K562 (cell line): ENCODE results near the gene ALS2CL. TPM values are rescaled to one million over a fixed set of nuclear protein-coding genes. Genes with fewer than 3 reads are reported as not detected.

Experiments used
- ATF7 ChIP-seq: fragments of 450-650 bp; IDR thresholded peaks from 2 replicates; pipeline ENCODE4 v1.7.1; 2014; ENCODE audit warnings: mild to moderate bottlenecking, moderate library complexity
- BDP1 ChIP-seq: IDR thresholded peaks from 3 replicates; pipeline ENCODE4 v1.6.1; 2011; ENCODE audit not compliant: insufficient read length, insufficient read depth
- CBX8 ChIP-seq: fragments of 200-600 bp; sonication (generic); IDR thresholded peaks from 2 replicates; pipeline ENCODE4 v1.6.1; 2012; ENCODE audit warnings: borderline replicate concordance, mixed run types, low read depth, mild to moderate bottlenecking, moderate library complexity, mixed read lengths, low read length, control low read depth, inconsistent platforms; ENCODE audit not compliant: poor library complexity, severe bottlenecking; ENCODE audit errors: extremely low read depth
- CCNT2 ChIP-seq: IDR thresholded peaks from 2 replicates; pipeline ENCODE4 v1.6.1; 2011; ENCODE audit warnings: borderline replicate concordance, low read depth, mild to moderate bottlenecking, moderate library complexity, mixed read lengths, low read length; ENCODE audit not compliant: insufficient read length; ENCODE audit errors: extremely low read depth
- HDAC6 ChIP-seq: IDR thresholded peaks from 2 replicates; pipeline ENCODE4 v1.6.1; 2012; ENCODE audit warnings: low read depth, mild to moderate bottlenecking, control low read depth, inconsistent platforms, low read length, moderate library complexity
- HDGF ChIP-seq: fragments of 450-650 bp; IDR thresholded peaks from 2 replicates; pipeline ENCODE4 v1.6.1; 2016
- ILK ChIP-seq: fragments of 450-650 bp; IDR thresholded peaks from 2 replicates; pipeline ENCODE4 v1.6.1; 2016; ENCODE audit warnings: missing genetic modification characterization, low read depth, mild to moderate bottlenecking, missing compliant biosample characterization, moderate library complexity, borderline replicate concordance
- KLF16 ChIP-seq: IDR thresholded peaks from 2 replicates; pipeline ENCODE4 v1.6.1; 2016; ENCODE audit warnings: antibody characterized with exemption
- PHB2 ChIP-seq: fragments of 450-650 bp; IDR thresholded peaks from 2 replicates; pipeline ENCODE4 v1.6.1; 2017; ENCODE audit warnings: low read depth
- RAD21 ChIP-seq, 2 experiments: fragments of 250-450 bp in 1 of 2; fragments of 450-650 bp in 1 of 2; sonication (Bioruptor Pico) in 1 of 2; formaldehyde crosslinking in 1 of 2; IDR thresholded peaks in 1 of 2; conservative IDR thresholded peaks in 1 of 2; 2 replicates each; pipeline versions ENCODE4 v1.4.0 to v1.8.0; 2020 to 2022; ENCODE audit warnings: mild to moderate bottlenecking in 2 of 2, moderate library complexity in 1 of 2
- XRCC5 ChIP-seq: fragments of 200-400 bp; formaldehyde crosslinking; IDR thresholded peaks from 2 replicates; pipeline ENCODE4 v1.6.1; 2017; ENCODE audit warnings: low read depth, mild to moderate bottlenecking, low read length
- ZKSCAN3 ChIP-seq: fragments of 250-450 bp; sonication (Bioruptor Pico); IDR thresholded peaks from 2 replicates; pipeline ENCODE4 v1.4.0; 2020
- ZNF174 ChIP-seq: fragments of 250-450 bp; sonication (Bioruptor Pico); IDR thresholded peaks from 2 replicates; pipeline ENCODE4 v1.4.0; 2020; ENCODE audit warnings: mild to moderate bottlenecking
- ZNF347 ChIP-seq: fragments of 450-650 bp; formaldehyde crosslinking; IDR thresholded peaks from 2 replicates; pipeline ENCODE4 v1.4.0; 2020; ENCODE audit warnings: low read depth, mild to moderate bottlenecking, moderate library complexity
- ZNF354B ChIP-seq: fragments of 250-450 bp; sonication (Bioruptor Pico); IDR thresholded peaks from 2 replicates; pipeline ENCODE4 v1.4.0; 2020
- ZNF445 ChIP-seq: fragments of 250-450 bp; sonication (Bioruptor Pico); IDR thresholded peaks from 2 replicates; pipeline ENCODE4 v1.4.0; 2020; ENCODE audit warnings: low read depth, mild to moderate bottlenecking, moderate library complexity
- ZNF507 ChIP-seq: conservative IDR thresholded peaks from 2 replicates; pipeline ENCODE4 v1.6.1; 2017; ENCODE audit warnings: missing genetic modification characterization, missing compliant biosample characterization
- polyA plus RNA-seq, 8 experiments: library from polyadenylated mRNA; depleted of rRNA in 4 of 8; stranded (reverse) in 5 of 8; unstranded in 3 of 8; fragments of >200 nt; fragmentation: Nextera tagmentation in 2 of 8; fragmentation: Illumina TruSeq in 1 of 8; extraction: Ambion mirVana in 2 of 8; extraction: Trizol in 1 of 8; gene quantifications; 2 replicates each; pipeline versions ENCODE4 v1.2.1 to v1.2.3, GENCODE V29; 2011 to 2014; ENCODE audit warnings: inconsistent platforms in 1 of 8, missing spikeins in 1 of 8
- total RNA-seq, 7 experiments: library from RNA; depleted of rRNA in 6 of 7; stranded (reverse); fragments of >200 nt in 6 of 7; fragmentation: Illumina TruSeq in 2 of 7; extraction: Trizol in 2 of 7; gene quantifications; 2 replicates each; pipeline versions ENCODE4 v1.2.1 to v1.2.3, GENCODE V29; 2011 to 2021; ENCODE audit warnings: low replicate concordance in 1 of 7
- TF ChIP-seq, protein P1 (sequence below), 2 experiments: fragments of 450-650 bp in 1 of 2; sonication (generic) in 1 of 2; formaldehyde crosslinking in 1 of 2; IDR thresholded peaks in 1 of 2; conservative IDR thresholded peaks in 1 of 2; 2 replicates each; pipeline versions ENCODE4 v1.6.1 to v1.8.1; 2016 to 2023; ENCODE audit warnings: mild to moderate bottlenecking in 2 of 2, moderate library complexity in 2 of 2, inconsistent platforms in 1 of 2, missing genetic modification reagents in 1 of 2
- TF ChIP-seq, protein P2 (sequence below): sonication (generic); formaldehyde crosslinking; IDR thresholded peaks from 2 replicates; pipeline ENCODE4 v1.8.1; 2023; ENCODE audit warnings: mild to moderate bottlenecking, missing genetic modification reagents
- TF ChIP-seq, protein P3 (sequence below): sonication (generic); formaldehyde crosslinking; IDR thresholded peaks from 2 replicates; pipeline ENCODE4 v1.8.1; 2022; ENCODE audit warnings: missing genetic modification reagents
- TF ChIP-seq, protein P4 (sequence below): fragments of 250-450 bp; sonication (Bioruptor Pico); IDR thresholded peaks from 2 replicates; pipeline ENCODE4 v1.5.1; 2021; ENCODE audit warnings: mild to moderate bottlenecking

Gene ALS2CL
- total and polyA plus RNA-seq, 9 of the 15 experiments (the other 6 are each of a cell fraction or from before 2014, with no cell fraction given): 0.03 to 0.13 (median 0.05) TPM; not detected in 3

DNA sequence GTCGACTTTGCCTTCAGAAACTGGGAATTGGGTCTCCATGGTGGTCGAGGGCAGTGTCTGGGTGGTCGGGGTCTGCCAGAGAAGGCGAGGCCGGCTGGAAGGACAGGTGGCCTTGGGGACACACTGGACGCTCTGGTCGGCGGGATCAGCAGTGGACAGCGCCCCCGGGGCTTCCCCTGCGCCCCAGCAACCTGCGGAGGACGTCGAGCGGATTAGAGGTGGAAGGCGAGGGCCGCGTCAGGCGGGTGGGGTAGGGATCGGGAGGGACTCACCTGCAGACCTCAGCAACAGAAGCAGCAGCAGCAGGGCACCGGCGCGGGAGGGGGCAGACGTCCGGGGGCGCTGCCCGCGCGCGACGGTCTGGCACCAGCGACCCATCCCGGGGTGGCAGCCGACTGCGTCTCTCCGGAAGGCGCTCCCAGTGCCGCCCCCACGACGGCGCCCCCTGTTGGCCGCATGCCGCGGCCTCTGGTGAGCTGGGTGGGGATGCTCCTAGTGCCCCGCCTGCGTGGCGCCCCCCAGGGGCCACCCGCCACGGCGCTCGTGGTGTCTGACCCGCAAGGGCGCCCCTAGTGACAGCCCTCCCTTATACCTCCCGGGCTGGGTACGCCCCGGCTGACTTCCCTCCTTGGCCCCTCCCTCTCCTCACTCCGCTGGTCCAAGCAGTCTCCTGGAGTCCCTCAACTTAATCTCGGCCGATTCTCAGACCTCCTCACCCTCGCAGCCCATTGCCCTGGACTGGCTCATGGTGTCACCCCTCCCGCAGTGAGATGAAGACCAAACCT is 24.2 kb upstream of the ALS2CL start, which contains the start of gene PRSS50 (continued):
- TF ChIP-seq, protein P1, sequence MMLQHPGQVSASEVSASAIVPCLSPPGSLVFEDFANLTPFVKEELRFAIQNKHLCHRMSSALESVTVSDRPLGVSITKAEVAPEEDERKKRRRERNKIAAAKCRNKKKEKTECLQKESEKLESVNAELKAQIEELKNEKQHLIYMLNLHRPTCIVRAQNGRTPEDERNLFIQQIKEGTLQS (IDR thresholded peaks at IDR 0.05): no peak
- TF ChIP-seq, protein P1 (CRISPR knock-in tag; conservative IDR thresholded peaks at IDR 0.05): no peak
- TF ChIP-seq ILK (tag) (no peak), HDGF (no peak), HDAC6 (no peak), ZNF445 (no peak), RAD21 (CRISPR knock-in tag; conservative IDR thresholded peaks at IDR 0.05 in 1 of 2, IDR thresholded peaks at IDR 0.05 in 1 of 2) (peak in 1 of 2 experiments; percentile 51; a peak in 2 of 4 replicates), ZNF354B (CRISPR knock-in tag) (no peak), ATF7 (peak; percentile 20; the same call in 1 of the 2 replicates), PHB2 (no peak), KLF16 (0 out of 2 replicates have a peak, but pooled peaks have one; percentile 15), XRCC5 (peak; percentile 67; the same call in 1 of the 2 replicates), ZNF507 (tag) (no peak), ZNF174 (no peak), ZNF347 (no peak), ZKSCAN3 (CRISPR knock-in tag) (no peak), CCNT2 (no peak), CBX8 (no peak), BDP1 (no peak)
- TF ChIP-seq, protein P2, sequence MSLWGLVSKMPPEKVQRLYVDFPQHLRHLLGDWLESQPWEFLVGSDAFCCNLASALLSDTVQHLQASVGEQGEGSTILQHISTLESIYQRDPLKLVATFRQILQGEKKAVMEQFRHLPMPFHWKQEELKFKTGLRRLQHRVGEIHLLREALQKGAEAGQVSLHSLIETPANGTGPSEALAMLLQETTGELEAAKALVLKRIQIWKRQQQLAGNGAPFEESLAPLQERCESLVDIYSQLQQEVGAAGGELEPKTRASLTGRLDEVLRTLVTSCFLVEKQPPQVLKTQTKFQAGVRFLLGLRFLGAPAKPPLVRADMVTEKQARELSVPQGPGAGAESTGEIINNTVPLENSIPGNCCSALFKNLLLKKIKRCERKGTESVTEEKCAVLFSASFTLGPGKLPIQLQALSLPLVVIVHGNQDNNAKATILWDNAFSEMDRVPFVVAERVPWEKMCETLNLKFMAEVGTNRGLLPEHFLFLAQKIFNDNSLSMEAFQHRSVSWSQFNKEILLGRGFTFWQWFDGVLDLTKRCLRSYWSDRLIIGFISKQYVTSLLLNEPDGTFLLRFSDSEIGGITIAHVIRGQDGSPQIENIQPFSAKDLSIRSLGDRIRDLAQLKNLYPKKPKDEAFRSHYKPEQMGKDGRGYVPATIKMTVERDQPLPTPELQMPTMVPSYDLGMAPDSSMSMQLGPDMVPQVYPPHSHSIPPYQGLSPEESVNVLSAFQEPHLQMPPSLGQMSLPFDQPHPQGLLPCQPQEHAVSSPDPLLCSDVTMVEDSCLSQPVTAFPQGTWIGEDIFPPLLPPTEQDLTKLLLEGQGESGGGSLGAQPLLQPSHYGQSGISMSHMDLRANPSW: no peak
- TF ChIP-seq, protein P3, sequence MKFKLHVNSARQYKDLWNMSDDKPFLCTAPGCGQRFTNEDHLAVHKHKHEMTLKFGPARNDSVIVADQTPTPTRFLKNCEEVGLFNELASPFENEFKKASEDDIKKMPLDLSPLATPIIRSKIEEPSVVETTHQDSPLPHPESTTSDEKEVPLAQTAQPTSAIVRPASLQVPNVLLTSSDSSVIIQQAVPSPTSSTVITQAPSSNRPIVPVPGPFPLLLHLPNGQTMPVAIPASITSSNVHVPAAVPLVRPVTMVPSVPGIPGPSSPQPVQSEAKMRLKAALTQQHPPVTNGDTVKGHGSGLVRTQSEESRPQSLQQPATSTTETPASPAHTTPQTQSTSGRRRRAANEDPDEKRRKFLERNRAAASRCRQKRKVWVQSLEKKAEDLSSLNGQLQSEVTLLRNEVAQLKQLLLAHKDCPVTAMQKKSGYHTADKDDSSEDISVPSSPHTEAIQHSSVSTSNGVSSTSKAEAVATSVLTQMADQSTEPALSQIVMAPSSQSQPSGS (CRISPR knock-in tag): no peak
- TF ChIP-seq, protein P4, sequence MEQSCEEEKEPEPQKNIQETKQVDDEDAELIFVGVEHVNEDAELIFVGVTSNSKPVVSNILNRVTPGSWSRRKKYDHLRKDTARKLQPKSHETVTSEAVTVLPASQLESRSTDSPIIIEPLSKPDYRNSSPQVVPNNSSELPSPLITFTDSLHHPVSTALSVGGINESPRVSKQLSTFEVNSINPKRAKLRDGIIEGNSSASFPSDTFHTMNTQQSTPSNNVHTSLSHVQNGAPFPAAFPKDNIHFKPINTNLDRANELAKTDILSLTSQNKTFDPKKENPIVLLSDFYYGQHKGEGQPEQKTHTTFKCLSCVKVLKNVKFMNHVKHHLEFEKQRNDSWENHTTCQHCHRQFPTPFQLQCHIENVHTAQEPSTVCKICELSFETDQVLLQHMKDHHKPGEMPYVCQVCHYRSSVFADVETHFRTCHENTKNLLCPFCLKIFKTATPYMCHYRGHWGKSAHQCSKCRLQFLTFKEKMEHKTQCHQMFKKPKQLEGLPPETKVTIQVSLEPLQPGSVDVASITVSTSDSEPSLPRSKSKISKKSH (CRISPR knock-in tag): no peak
